H1 (cell line): Measurements from ENCODE around the gene PRDM10. TPM values are rescaled to one million over a fixed set of nuclear protein-coding genes. Genes with fewer than 3 reads are reported as not detected.

Experiments
- CTCF ChIA-PET: fragments of 300-600 bp; sonication (Branson Sonifier 250); formaldehyde crosslinking; loops from one replicate; lab custom pipeline; 2021; ENCODE audit not compliant: partially characterized antibody; lab: Charles Lee
- POLR2A ChIA-PET: fragments of 300-600 bp; sonication (Branson Sonifier 250); formaldehyde crosslinking; loops from one replicate; lab custom pipeline; 2021; ENCODE audit warnings: inconsistent platforms; ENCODE audit not compliant: partially characterized antibody; lab: Charles Lee
- DNase-seq, 2 experiments: peaks; one replicate each; pipeline versions ENCODE4 v3.0.0 to v3.0.0-alpha.2; 2010 to 2022; ENCODE audit warnings: low spot score in 2 of 2, low read depth in 1 of 2, mixed read lengths in 1 of 2
- FAIRE-seq: peaks from 2 replicates; lab custom pipeline; 2011; peaks lifted over from hg19 to GRCh38; lab: Jason Lieb, UNC
- H2AFZ ChIP-seq: 2 replicates; pipeline ENCODE4 v1.8.1; 2012; ENCODE audit warnings: low read length, inconsistent platforms
- H2AK5ac ChIP-seq: 2 replicates; pipeline ENCODE4 v1.6.1; 2013; ENCODE audit warnings: low read depth, low read length
- H2BK120ac ChIP-seq: replicated peaks from 2 replicates; pipeline ENCODE3; 2013; ENCODE audit warnings: low read depth, low read length, inconsistent platforms
- H2BK12ac ChIP-seq: 2 replicates; pipeline ENCODE4 v1.6.1; 2013; ENCODE audit warnings: low read depth, low read length
- H2BK15ac ChIP-seq: 2 replicates; pipeline ENCODE4 v1.6.1; 2013; ENCODE audit warnings: low read length
- H2BK20ac ChIP-seq: 2 replicates; pipeline ENCODE4 v1.6.1; 2013; ENCODE audit warnings: low read length
- H2BK5ac ChIP-seq: 2 replicates; pipeline ENCODE4 v1.6.1; 2013; ENCODE audit warnings: low read depth, low read length
- H3K14ac ChIP-seq: 2 replicates; pipeline ENCODE4 v1.6.1; 2013; ENCODE audit warnings: inconsistent platforms; ENCODE audit not compliant: insufficient read length
- H3K18ac ChIP-seq: 2 replicates; pipeline ENCODE4 v1.6.1; 2013; ENCODE audit warnings: low read length; ENCODE audit errors: extremely low read depth
- H3K23ac ChIP-seq: 2 replicates; pipeline ENCODE4 v1.6.1; 2013; ENCODE audit warnings: inconsistent platforms; ENCODE audit not compliant: insufficient read length
- H3K23me2 ChIP-seq: 2 replicates; pipeline ENCODE4 v1.6.1; 2013; ENCODE audit warnings: low read depth, low read length
- H3K27ac ChIP-seq: 2 replicates; pipeline ENCODE4 v1.6.1; 2011; ENCODE audit warnings: low read depth, low read length, inconsistent platforms
- H3K27me3 ChIP-seq, 4 experiments: replicated peaks in 1 of 4; 1 replicate in 1 of 4; 2 replicates in 3 of 4; pipeline versions ENCODE4 v1.6.1 to v1.8.1; 2011 to 2013; ENCODE audit warnings: low read length in 3 of 4, mild to moderate bottlenecking in 3 of 4, inconsistent platforms in 2 of 4, mixed read lengths in 2 of 4, moderate library complexity in 1 of 4; ENCODE audit not compliant: control insufficient read depth in 3 of 4, insufficient read depth in 3 of 4; ENCODE audit errors: extremely low read depth in 1 of 4
- H3K36me3 ChIP-seq, 4 experiments: 2 replicates each; pipeline versions ENCODE4 v1.6.1 to v1.8.1; 2011 to 2013; ENCODE audit warnings: mild to moderate bottlenecking in 4 of 4, low read length in 3 of 4, moderate library complexity in 2 of 4, control low read depth in 1 of 4, inconsistent platforms in 1 of 4; ENCODE audit not compliant: insufficient read depth in 4 of 4, control insufficient read depth in 2 of 4
- H3K4ac ChIP-seq: replicated peaks from 2 replicates; pipeline ENCODE3; 2013; ENCODE audit warnings: low read length, low read depth, mixed read lengths, inconsistent platforms; ENCODE audit not compliant: insufficient read length
- H3K4me1 ChIP-seq, 4 experiments: replicated peaks in 1 of 4; 1 replicate in 1 of 4; 2 replicates in 3 of 4; pipeline versions ENCODE4 v1.6.1 to v1.8.1; 2011 to 2013; ENCODE audit warnings: low read length in 3 of 4, inconsistent platforms in 2 of 4, mixed read lengths in 1 of 4; ENCODE audit not compliant: insufficient read depth in 4 of 4, control insufficient read depth in 3 of 4
- H3K4me2 ChIP-seq, 2 experiments: 2 replicates each; pipeline versions ENCODE4 v1.6.1 to v1.8.1; 2011 to 2013; ENCODE audit warnings: low read depth in 2 of 2, low read length in 2 of 2, control low read depth in 1 of 2, inconsistent platforms in 1 of 2, mild to moderate bottlenecking in 1 of 2; ENCODE audit not compliant: insufficient read depth in 1 of 2
- H3K4me3 ChIP-seq, 4 experiments: fragments of 200-600, 300-600 bp in 1 of 4; sonication (generic), shearing (Covaris generic), sonication (Bioruptor Twin) in 1 of 4; 2 replicates each; pipeline versions ENCODE4 v1.5.1 to v1.8.1; 2011 to 2016; ENCODE audit warnings: low read length in 4 of 4, low read depth in 3 of 4, control low read depth in 2 of 4, inconsistent platforms in 2 of 4, mild to moderate bottlenecking in 2 of 4, mixed read lengths in 1 of 4, moderate library complexity in 1 of 4; ENCODE audit not compliant: insufficient read depth in 2 of 4; ENCODE audit errors: extremely low read depth in 1 of 4
- H3K56ac ChIP-seq: replicated peaks from 2 replicates; pipeline ENCODE3; 2013; ENCODE audit warnings: low read depth, mild to moderate bottlenecking, mixed read lengths, low read length, inconsistent platforms; ENCODE audit not compliant: insufficient read length
- H3K79me1 ChIP-seq: 2 replicates; pipeline ENCODE4 v1.6.1; 2013; ENCODE audit warnings: low read depth, low read length, control low read depth
- H3K79me2 ChIP-seq, 2 experiments: 2 replicates each; pipeline versions ENCODE4 v1.6.1 to v1.8.1; 2012 to 2013; ENCODE audit warnings: low read length in 2 of 2, mild to moderate bottlenecking in 2 of 2, inconsistent platforms in 1 of 2; ENCODE audit not compliant: insufficient read depth in 2 of 2, control insufficient read depth in 1 of 2
- H3K9ac ChIP-seq, 4 experiments: replicated peaks in 1 of 4; 1 replicate in 1 of 4; 2 replicates in 3 of 4; pipeline versions ENCODE4 v1.6.1 to v1.8.1; 2011 to 2013; ENCODE audit warnings: low read depth in 3 of 4, low read length in 3 of 4, control low read depth in 2 of 4, mild to moderate bottlenecking in 2 of 4, moderate library complexity in 2 of 4, inconsistent platforms in 1 of 4; ENCODE audit errors: extremely low read depth in 1 of 4
- H3K9me3 ChIP-seq, 2 experiments: 2 replicates each; pipeline versions ENCODE4 v1.6.1 to v1.8.1; 2012 to 2013; ENCODE audit warnings: mild to moderate bottlenecking in 2 of 2, moderate library complexity in 2 of 2, control low read depth in 1 of 2, inconsistent platforms in 1 of 2, low read depth in 1 of 2, low read length in 1 of 2, mixed read lengths in 1 of 2; ENCODE audit not compliant: insufficient read depth in 2 of 2
- H4K20me1 ChIP-seq, 2 experiments: replicated peaks in 1 of 2; 2 replicates each; pipeline versions ENCODE3 to v1.8.1; 2011 to 2013; ENCODE audit warnings: inconsistent platforms in 2 of 2, low read length in 2 of 2, mild to moderate bottlenecking in 1 of 2; ENCODE audit not compliant: insufficient read depth in 2 of 2, control insufficient read depth in 1 of 2
- H4K5ac ChIP-seq: 2 replicates; pipeline ENCODE4 v1.6.1; 2013; ENCODE audit warnings: low read length, low read depth, mixed read lengths, inconsistent platforms; ENCODE audit not compliant: insufficient read length
- H4K8ac ChIP-seq: 2 replicates; pipeline ENCODE4 v1.8.0; 2013; ENCODE audit warnings: mild to moderate bottlenecking, moderate library complexity, low read length, inconsistent platforms; ENCODE audit not compliant: insufficient read depth; ENCODE audit errors: extremely low read depth
- H4K91ac ChIP-seq: replicated peaks from 2 replicates; pipeline ENCODE3; 2013; ENCODE audit warnings: low read length, mixed read lengths, inconsistent platforms; ENCODE audit not compliant: insufficient read length
- BACH1 ChIP-seq: IDR thresholded peaks from 2 replicates; pipeline ENCODE4 v1.6.1; 2012; ENCODE audit warnings: low read length, improper control_type of control experiment
- CBX5 ChIP-seq: fragments of 300-800, 300-1000 bp; sonication (generic); IDR thresholded peaks from 2 replicates; pipeline ENCODE4 v1.7.1; 2016; ENCODE audit warnings: antibody characterized with exemption, low read length, low read depth
- CEBPB ChIP-seq: IDR thresholded peaks from 2 replicates; pipeline ENCODE4 v1.6.1; 2012; ENCODE audit warnings: low read depth, low read length
- CHD1 ChIP-seq: IDR thresholded peaks from 2 replicates; pipeline ENCODE4 v1.6.1; 2012; ENCODE audit warnings: low read depth, low read length, improper control_type of control experiment
- CHD2 ChIP-seq: IDR thresholded peaks from 2 replicates; pipeline ENCODE4 v1.6.1; 2012; ENCODE audit warnings: low read length, improper control_type of control experiment
- EZH2 ChIP-seq: fragments of 200-600 bp; sonication (generic); IDR thresholded peaks from 2 replicates; pipeline ENCODE4 v1.7.1; 2012; ENCODE audit warnings: low read depth, mild to moderate bottlenecking, moderate library complexity, low read length, inconsistent platforms; ENCODE audit not compliant: severe bottlenecking
- FOSL1 ChIP-seq: IDR thresholded peaks from 2 replicates; pipeline ENCODE4 v1.6.1; 2011; ENCODE audit warnings: mild to moderate bottlenecking, low read depth, low read length, moderate library complexity; ENCODE audit not compliant: insufficient read depth
- HDAC6 ChIP-seq: IDR thresholded peaks from one replicate; pipeline ENCODE4 v1.7.1; 2012; ENCODE audit warnings: low read depth, mild to moderate bottlenecking, inconsistent platforms, low read length, moderate library complexity
- JUND ChIP-seq: IDR thresholded peaks from 2 replicates; pipeline ENCODE4 v1.6.1; 2011; ENCODE audit warnings: mild to moderate bottlenecking, improper control_type of control experiment, low read length
- KDM4A ChIP-seq: IDR thresholded peaks from one replicate; pipeline ENCODE4 v1.7.1; 2012; ENCODE audit warnings: low read depth, mild to moderate bottlenecking, moderate library complexity, low read length, inconsistent platforms; ENCODE audit not compliant: severe bottlenecking
- POLR2AphosphoS5 ChIP-seq: IDR thresholded peaks from 2 replicates; pipeline ENCODE4 v1.6.1; 2011; ENCODE audit warnings: low read depth, low read length
- POU5F1 ChIP-seq: IDR thresholded peaks from 2 replicates; pipeline ENCODE4 v1.6.1; 2011; ENCODE audit warnings: low read depth, mild to moderate bottlenecking, low read length, moderate library complexity
- RNF2 ChIP-seq: fragments of 200-900, 300-1000 bp; sonication (generic); IDR thresholded peaks from 2 replicates; pipeline ENCODE4 v1.7.1; 2016; ENCODE audit warnings: borderline replicate concordance, low read depth, mild to moderate bottlenecking, antibody characterized with exemption, low read length; ENCODE audit not compliant: poor library complexity, severe bottlenecking; ENCODE audit errors: missing control alignments
- TAF1 ChIP-seq: IDR thresholded peaks from 2 replicates; pipeline ENCODE4 v1.6.1; 2011; ENCODE audit warnings: mild to moderate bottlenecking, low read depth, low read length
- TEAD4 ChIP-seq: IDR thresholded peaks from 2 replicates; pipeline ENCODE4 v1.6.1; 2012; ENCODE audit warnings: low read depth, low read length, inconsistent platforms, mixed read lengths
- WGBS, 2 experiments: shearing (Covaris generic) in 1 of 2; methylation state at CpG; one replicate each; pipeline versions ENCODE4 v1.1.6 to v1.1.7; 2013 to 2015; ENCODE audit warnings: low lambda C conversion rate in 2 of 2, mixed read lengths in 2 of 2, inconsistent platforms in 1 of 2, low coverage in 1 of 2, missing lambda C conversion rate in 1 of 2; ENCODE audit not compliant: insufficient replicate concordance in 2 of 2, insufficient coverage in 1 of 2, insufficient read length in 1 of 2; ENCODE audit errors: extremely low coverage in 1 of 2, missing lambda C conversion rate in 1 of 2; 5-methylcytosine and 5-hydroxymethylcytosine counted together
- polyA plus RNA-seq, 7 experiments: library from polyadenylated mRNA; depleted of rRNA in 3 of 7; stranded (reverse) in 5 of 7; unstranded in 2 of 7; fragments of >200 nt in 5 of 7; fragments of 200-250 nt in 2 of 7; gene quantifications; 1 replicate in 5 of 7; 2 replicates in 1 of 7; 4 replicates in 1 of 7; pipeline versions ENCODE4 v1.2.1 to v1.2.3, GENCODE V29; 2011 to 2013; ENCODE audit warnings: missing spikeins in 2 of 7, mixed read lengths in 2 of 7
- total RNA-seq: library from RNA; stranded (reverse); fragmentation: NEBNext Ultra II Directional; extraction: Animal tissue kit (Norgen Biotek cat#: 25700); gene quantifications from 2 replicates; pipeline ENCODE4 v1.2.1, GENCODE V29; 2021

The PRDM10 gene
- total and polyA plus RNA-seq, 2 of the 8 experiments (the other 6 are each of a cell fraction or from before 2014, with no cell fraction given): 15.5 to 19.2 TPM

- CTCF ChIA-PET: interaction anchor here (0.6 to 2.7 kb wide), 20 partner anchors 9 to 908 kb away, joined by 3 to 14 read pairs (median 5); no protein-coding TSS in a partner anchor
- no peaks in the 10 kb centered on the region for H3K79me1 ChIP-seq
- FAIRE-seq: no peak
- TF ChIP-seq FOSL1: no peak
- no peak for TF ChIP-seq BACH1
- TF ChIP-seq CEBPB: no peak
- no peak for TF ChIP-seq POU5F1
- no peak for TF ChIP-seq CHD2
- TF ChIP-seq TEAD4: no peak
- TF ChIP-seq JUND: no peak
- no peak for TF ChIP-seq POLR2AphosphoS5
- TF ChIP-seq CBX5: no peak
- no peak for TF ChIP-seq CHD1
- no peak for TF ChIP-seq EZH2
- TF ChIP-seq KDM4A: no peak
- TF ChIP-seq HDAC6: no peak
- TF ChIP-seq TAF1: no peak
- no peak for TF ChIP-seq RNF2
These were observed 56.4 kb downstream of the PRDM10 start for GRCh38 chr11:129946256-129946655.

More at GRCh38 chr11:129946256-129946655, 56.4 kb downstream of the PRDM10 start:
- H3K14ac ChIP-seq: no peak overlapping the region
- no peak overlapping the region for H2AFZ ChIP-seq
- H2AK5ac ChIP-seq: peak overlapping the region; percentile 41; the same call in 1 of the 2 replicates
- no peaks in the 10 kb centered on the region for H3K9me3 ChIP-seq
- no peak for DNase-seq
- no peaks in the 10 kb centered on the region for H3K79me2 ChIP-seq
- H3K4me3 ChIP-seq: no peak overlapping the region
- H3K23ac ChIP-seq: no peak overlapping the region
- H2BK120ac ChIP-seq: no peak overlapping the region
- no peaks in the 10 kb centered on the region; the same call in 1 of the 2 replicates for H3K23me2 ChIP-seq
- H2BK20ac ChIP-seq: no peak overlapping the region
- H3K18ac ChIP-seq: no peak overlapping the region
- H3K36me3 ChIP-seq: peaks cover 0 to 11% (median 4%) of the 10 kb centered on the region in 4 experiments; a peak in 3 of 8 replicates
- H3K4me2 ChIP-seq: no peak overlapping the region
- H2BK12ac ChIP-seq: no peak overlapping the region
- H2BK5ac ChIP-seq: peak overlapping the region; percentile 66; the same call in 1 of the 2 replicates
- H3K27me3 ChIP-seq: no peaks in the 10 kb centered on the region
- no peak overlapping the region for H3K56ac ChIP-seq
- H4K5ac ChIP-seq: no peak overlapping the region
- H4K8ac ChIP-seq: no peak overlapping the region
- H4K20me1 ChIP-seq: peaks cover 0 to 1% of the 10 kb centered on the region in 2 experiments
- no peak overlapping the region for H3K27ac ChIP-seq
- H3K4ac ChIP-seq: no peak overlapping the region
- no peak overlapping the region for H4K91ac ChIP-seq
- H3K9ac ChIP-seq: no peak overlapping the region
- POLR2A ChIA-PET: interaction anchor here (0.6 to 0.7 kb wide), 2 partner anchors 14 to 27 kb away, joined by 4 read pairs; no protein-coding TSS in a partner anchor
- no peaks in the 10 kb centered on the region; a peak in 1 of 7 replicates for H3K4me1 ChIP-seq
- no peak overlapping the region for H2BK15ac ChIP-seq
- 78% methylated on average over 3 of the region's 4 CpGs; no CpG with 5 or more reads in 1 of the 2 experiments for WGBS, 2 experiments
